CD4-positive, alpha-beta T cell treated with Interleukin-17A for 1 hour (primary cell): ENCODE results near the gene PRIMA1.

ENCODE experiments used
- DNase-seq: peaks from one replicate; pipeline ENCODE4 v3.0.0-alpha.2; 2020

Gene PRIMA1

DNA sequence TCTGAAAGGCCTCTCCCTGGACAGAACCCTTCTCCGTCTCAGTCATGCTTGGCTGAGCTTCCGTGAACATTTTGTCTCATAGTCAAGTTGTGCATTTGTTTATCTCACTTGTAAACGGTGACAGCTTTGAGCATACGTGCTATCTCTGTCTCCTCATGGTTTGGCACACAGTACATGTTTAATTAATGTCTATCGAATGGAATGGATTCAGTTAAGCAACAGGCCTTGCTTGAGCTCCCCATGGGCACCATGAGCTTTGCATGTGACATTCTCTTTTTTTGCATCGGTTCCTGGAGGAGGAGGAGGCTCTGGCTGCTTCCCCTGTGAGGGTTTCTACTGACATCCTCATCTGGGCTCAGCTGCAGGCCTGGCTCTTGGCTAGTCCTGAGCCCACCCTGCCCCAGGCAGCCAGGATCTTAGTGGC, 80.0 kb downstream of the PRIMA1 start:
- no peak for DNase-seq

DNA sequence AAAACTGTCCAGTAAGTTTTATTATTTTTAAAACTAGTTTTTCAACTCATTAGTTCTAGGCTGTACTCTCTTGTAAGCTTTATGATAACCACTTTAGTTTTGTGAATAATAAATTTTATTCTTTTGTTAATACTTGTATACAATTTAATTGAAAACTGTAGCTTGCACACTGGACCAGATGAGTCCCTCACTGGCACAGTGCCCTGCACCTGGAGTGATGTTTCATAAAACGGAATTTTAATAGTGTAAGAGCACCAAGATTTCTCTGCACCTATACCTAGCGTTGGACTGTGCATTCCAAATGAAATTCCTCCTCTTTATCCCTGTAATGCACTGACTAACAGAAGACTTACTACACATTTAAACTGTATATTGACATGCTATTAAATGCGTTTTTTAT, 80.8 kb downstream of the PRIMA1 start:
- DNase-seq: no peak

DNA sequence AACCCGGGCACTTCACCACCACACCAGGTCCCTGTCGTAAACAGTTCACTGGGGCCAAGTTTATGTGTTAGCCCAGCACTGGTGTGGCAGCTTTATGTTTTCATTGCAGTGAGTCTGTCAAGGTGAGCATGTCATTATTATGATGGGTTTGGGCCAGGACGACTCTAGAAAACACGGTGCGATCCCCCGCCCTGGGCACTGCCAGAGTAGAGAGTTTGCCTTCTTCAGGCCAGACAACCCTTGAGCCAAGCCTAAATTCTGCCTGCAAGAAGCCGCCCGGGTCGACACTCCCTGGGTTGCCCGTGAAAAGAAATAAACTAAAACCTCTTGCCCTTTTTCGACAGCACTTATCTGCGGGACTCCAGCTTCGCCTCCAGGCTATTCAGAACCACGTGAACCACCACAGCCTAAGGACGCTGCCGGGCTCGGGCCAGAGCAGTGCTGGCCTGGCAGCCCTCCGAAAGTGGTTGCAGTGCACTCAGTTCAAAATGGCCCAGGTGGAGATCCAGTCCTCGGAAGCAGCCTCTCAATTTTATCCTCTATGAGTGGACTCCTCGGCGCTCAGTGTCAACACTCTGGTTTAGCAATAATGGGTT, 81.8 kb downstream of the PRIMA1 start:
- DNase-seq: no peak

DNA sequence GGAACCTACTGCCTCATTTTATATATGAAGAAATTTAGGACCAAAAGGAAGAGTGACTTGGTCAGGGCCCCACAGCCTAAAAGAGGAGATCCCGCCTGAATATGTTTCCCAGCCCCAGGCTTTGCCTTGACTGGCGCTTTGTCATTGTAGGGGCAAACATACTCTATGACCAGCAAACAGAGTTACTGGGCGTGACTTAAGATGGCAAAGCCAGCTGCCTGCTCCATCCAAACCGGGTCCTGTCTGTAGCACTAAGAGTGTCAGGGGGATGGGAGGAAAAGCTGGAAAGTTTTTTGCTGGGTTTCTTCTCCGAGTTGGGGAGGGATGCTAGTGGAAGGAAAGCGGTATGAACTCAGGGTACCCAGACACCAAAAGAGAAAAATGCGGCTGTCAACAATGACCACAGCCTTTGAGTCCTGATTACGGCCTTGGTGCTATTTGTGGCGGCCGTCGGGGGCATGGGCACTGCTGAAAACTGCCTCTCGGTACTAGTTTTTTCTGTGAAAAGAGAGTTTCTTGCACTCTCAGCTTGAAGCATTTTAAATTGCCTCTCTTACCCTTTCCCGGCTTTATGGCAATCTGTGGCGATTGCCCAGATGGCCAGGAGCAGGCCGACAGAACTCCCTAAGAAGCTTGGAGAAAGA, 82.7 kb downstream of the PRIMA1 start:
- no peak for DNase-seq

DNA sequence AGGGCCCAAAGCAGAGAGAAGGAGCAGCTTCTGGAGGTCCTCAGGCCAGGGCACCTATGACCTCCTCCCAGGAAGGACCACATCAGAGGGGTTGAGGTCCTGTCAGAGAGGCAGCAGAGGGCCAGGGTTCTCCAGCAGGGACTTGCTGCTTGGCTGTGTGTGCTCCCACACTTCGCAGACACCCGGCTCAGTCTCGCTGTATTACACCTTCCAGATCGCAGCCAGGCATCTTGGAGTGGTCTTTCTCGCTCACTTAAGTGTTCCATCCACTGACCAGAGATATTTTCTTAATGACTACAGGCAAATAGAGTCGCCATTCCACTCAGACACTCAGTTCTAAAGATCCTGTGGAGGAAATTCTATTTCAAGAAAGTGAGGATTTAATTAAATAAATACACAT, 84.3 kb downstream of the PRIMA1 start:
- no peak for DNase-seq

DNA sequence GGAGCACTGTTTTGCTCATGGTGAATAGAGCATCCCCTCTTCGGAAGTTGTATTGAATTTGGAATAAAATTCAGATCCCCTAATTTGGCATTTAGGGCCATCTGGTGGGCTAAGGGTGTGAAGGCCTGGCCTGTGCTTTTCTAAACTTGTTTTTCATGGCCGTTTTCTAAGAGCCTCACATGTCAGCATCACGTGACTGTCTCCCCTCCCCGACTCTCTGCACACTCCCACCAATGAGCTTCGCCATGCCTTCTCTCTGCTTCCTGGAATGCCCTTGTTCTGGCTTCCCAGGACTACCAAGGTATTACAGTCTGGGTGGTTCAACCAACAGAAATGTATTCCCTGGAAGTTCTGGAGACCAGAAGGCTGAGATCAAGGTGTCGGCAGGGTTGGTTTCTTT, 85.3 kb downstream of the PRIMA1 start:
- no peak for DNase-seq

DNA sequence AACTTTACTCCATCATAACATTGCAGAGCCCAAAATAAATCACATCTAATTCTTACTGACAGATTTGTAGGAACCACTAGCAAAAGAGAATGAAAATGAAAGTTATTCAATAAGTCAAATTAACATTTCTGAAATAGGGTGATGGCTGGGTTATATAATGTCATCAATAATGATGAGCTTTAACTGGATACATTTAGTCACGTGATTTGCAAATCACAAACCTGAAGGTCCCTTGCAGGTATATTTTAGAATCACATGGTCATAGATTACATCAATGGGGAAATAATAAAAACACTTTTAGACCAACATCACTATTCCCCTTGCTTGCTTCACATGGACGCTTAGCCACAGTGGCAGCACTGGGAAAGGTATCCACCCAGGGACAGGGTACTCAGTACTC, 86.7 kb downstream of the PRIMA1 start:
- no peak for DNase-seq

DNA sequence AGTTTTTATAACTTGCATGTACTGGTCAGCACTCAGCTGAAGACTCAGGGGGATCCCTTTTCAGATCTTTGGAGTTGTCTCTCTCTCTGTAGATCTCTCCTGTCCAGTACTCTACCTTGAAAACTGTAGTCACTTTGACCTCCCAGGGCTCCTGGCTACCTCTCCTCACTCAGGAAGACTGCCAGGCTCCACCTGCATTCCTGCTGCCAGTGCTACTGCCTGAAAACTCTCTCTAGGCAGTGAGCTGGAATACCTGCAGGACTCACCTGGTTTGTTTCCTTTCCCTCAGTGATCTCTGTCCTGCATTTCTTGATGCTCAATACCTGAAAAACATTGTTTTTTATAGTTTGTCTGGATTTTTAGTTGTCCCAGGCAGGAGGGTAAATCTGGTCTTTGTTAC, 87.4 kb downstream of the PRIMA1 start:
- DNase-seq: no peak

DNA sequence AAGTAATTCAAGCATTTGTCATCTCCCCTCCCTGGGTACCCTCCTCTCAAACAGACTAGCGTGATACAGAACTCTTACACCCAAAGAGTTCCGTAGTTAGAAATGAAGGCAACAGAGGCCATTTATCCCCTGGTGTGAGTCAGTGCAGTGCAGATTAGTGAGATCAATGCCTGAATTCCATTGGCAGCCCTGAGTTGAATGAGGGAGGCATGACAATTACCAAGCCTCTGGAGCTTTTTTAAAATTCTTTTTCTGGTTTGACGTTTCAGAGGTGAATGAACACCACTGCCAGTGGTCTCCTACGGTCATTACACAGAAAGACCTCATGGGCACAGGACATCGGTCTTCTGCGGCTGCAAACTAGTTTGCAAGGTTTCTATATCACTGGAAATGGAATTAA, 94.4 kb downstream of the PRIMA1 start:
- DNase-seq: no peak

DNA sequence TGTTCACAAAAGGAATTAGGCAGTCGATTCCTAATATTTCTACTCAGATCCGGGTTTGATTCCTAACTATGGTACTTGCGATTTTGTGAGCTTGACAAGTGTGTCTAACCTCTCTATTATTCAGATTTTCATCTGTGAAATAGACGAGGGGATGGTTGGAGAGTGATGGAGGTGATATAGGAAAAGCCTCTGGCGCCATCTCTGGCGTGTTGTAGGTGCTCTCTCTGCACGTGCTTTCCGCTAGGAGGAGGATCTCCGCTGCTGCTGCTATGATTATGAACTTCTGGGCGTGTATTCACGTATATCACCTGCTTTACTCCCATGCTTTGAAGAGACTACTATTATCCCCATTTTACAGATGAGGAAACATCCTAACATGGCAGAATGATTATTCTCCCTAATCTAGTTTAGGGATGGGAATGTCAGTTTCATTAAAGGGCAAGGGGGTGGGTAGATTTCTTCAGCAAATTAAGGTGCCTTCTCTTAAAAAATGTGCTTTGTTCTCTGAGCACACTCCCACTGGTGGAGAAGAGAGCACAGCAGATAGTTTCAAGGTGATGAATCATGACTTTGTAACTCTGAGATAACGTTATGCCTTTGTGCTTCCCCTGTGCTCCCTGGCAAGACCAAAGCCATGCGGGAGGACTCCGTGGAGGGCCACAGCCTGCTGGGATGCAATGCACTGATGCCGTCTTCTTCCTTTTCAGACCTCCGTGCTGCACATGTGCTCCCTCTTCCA, 97.1 kb downstream of the PRIMA1 start:
- DNase-seq: no peak

DNA sequence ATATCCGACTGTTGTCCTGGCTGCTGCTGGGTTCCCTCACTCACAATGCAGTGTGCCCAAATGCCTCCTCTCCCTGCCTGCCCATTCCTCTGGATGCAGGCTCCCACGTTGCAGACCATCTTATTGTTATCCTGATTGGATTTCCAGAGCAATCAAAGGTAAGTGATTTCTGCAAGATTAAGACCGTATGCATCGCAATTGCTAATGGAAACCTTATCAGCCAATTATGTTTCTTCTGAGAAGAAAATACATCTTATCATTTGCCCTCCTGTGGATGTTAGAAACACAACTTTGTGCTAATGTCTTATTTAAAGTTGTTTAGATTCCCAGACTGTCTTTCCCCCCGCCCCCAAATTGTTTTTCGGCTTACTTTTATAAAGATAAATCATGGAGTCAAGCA, 98.1 kb downstream of the PRIMA1 start:
- no peak for DNase-seq

DNA sequence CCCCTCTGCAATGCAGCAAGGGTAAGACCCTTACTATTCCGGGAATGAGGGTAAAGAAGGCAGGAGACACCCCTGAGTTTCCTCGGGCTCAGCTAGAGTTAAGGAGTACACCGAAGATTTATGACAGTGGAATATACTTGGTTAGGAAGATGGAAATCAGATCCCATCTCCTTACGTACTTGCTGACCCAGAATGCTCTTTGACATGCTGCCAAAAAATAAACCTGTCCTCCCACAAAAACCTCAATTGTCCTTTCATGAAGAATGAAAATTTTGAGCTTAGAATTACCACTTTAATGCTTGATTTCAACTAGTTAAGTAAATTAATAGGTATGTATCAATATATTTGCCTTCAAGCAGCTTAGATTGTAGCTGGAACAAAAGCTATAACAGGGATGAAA, 99.5 kb downstream of the PRIMA1 start:
- DNase-seq: no peak

DNA sequence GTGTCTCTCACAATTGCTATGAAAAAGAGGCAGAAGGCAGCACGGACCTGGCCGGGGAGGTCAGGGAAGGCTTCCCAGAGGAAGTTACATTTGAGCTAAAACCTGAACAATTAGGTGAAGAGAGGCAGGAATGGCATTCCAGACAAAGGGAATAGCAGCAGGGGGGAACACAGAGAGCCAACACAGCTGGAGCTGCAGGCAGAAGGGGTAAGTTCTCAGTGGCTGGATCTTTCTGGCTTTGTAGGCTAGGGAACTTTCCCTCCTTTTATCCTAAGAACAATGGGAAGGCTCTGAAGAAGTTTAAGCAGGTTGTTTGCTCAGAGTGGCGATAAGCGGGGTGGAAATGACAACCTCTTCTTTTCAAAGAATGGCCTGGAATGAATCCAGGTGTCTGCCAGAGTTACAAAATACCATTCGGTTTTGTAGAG, 100.0 kb downstream of the PRIMA1 start:
- DNase-seq: no peak

DNA sequence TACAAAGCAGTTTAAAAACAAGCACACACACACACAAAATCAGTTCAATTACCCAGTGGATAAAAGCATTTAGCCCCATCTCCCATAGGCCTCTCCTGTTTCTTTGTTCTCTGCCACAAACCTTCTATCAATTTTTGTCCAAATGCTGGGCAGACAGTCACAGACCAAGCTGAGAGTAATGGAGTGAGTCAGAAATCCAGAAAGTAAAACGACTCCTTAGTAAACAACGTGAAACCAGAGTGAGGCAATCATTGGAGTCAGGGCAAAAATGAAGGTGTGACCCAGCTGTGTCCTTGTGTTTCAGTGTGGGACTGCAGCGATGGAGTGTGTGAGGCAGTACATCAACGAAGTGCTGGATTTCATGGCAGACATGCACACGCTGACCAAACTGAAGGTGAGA, 102.0 kb downstream of the PRIMA1 start:
- DNase-seq: no peak

DNA sequence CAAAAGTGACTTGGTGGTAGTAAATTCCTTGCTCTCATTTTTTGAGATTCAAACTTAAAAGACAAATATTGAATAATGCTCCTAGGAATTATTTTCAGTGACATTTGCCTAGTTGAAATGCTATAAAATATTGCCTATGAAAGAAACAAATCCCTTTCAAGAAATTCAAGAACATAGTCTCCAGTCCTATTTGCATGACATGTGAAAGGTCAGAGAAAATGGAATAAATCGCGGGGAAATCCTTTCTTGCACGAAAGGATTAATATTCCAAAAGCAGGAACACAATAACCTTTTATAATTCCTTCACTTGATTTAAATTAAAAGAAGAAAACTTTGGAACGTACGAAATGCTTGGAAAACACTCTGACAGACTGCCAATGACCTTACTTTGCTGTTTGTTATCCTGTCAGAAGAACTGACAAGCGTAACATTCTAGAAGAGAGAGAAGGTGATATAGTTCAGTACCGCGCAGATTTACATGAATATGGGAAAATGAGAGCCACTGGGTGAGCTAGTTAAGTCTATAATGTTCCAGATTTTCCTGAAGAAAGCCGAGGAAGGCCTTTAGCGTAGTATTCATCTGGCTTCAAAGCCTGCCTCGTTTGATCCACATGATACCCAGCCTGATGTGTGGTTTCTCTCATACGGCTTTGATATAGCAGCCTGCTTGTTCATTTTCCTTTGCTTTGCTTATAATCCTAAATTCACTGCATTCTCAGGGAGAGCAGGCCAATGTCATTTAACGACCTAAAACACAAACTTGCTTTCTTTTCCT, 103.0 kb downstream of the PRIMA1 start:
- DNase-seq: no peak

DNA sequence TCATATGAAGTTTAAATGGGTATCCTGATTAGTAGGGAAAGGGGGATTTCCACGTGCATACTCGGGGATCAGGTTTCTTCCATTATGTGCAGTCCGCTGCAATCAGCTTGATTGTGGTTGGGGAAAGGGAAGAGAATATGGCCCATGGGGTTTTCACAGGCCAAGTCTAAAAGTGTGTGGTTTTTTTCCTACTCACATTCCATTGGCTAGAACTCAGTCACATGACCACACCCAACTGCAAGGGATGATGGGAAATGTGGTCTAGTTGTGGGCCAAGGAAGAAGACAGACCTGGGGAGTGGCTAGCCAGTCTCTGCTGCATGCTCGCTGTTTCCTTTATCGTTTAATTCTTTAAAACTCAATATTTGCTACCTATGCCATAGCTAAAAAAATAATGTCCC, 105.1 kb downstream of the PRIMA1 start:
- DNase-seq: no peak

DNA sequence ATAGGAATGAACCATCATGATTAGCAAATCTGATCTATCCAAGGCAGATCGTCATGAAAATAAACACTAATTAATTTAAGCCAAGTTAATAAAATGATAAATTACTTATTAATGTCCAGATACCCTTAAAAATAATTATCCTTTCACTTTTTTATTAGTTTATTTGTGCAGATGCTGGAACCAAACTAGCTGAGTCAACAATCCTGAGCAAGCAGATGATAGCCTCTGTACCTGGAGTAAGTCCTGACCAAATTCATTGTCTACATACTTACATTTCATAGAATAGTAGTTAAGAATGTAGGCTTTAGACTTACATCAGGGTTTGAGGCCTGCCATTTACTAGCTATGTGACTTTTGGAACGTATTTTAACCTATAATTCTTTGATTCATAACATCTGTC, 105.8 kb downstream of the PRIMA1 start:
- no peak for DNase-seq

DNA sequence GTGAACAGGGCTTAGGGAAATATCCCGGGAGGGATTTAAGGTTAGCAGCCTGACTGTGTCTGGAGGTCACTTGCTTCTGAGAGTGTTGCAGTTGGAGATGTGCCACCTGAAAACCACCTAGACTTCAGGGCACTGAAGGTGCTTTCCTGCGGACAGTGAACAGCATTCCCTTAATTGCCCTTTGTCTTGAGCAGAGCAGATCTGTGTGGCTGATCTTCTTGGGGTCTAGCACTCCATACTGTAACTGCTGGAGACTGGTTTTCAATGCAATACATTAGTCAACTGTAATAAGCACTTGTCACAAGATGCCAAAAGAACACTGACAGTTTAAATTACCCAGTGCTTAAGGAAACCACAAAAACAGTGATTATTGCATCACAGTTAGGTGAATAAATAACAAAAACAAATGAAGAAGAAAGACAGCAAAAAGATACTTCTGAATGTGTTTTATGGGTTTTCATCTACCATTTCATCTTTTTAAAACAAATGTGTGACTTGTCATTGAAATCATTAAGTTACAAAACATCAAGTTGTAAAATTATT, 111.8 kb downstream of the PRIMA1 start:
- DNase-seq: no peak

DNA sequence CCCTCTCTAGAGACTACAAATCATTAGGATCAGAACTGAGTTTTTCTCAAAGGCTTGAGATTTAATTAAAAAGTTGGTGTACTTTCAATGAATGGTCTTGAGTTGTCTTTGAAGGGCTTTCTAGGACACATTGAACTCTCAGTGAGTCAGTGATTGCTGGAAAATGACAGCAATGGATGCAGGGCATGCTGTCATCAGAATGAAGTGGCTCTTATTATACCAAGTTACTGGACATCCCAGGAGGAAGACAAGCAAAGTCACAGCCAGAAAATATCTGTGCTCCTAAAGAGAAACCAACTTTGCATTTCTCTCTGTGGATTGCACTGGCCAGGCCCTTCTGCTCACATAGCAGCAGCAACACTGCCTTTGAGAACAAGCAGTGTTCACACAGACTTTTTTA, 112.6 kb downstream of the PRIMA1 start:
- no peak for DNase-seq

DNA sequence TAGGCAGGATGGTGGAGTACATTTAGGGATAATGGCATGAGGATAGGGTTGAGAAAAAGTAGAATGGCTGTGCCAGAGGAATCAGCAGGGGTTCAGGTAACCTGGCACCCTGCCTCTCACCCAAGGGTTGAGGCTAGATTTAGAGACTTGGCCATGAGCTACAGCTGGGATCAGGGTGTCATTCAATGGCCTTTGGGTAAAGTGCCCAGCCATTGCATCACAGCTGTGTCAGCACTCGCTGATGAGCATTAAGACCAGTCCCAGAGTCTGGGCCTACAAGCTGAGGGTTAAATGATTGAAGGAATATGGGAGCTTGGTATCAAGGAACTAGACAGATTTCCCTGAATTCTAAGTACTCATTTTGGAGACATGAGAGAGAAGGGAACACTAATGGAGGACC, 113.9 kb downstream of the PRIMA1 start:
- no peak for DNase-seq

DNA sequence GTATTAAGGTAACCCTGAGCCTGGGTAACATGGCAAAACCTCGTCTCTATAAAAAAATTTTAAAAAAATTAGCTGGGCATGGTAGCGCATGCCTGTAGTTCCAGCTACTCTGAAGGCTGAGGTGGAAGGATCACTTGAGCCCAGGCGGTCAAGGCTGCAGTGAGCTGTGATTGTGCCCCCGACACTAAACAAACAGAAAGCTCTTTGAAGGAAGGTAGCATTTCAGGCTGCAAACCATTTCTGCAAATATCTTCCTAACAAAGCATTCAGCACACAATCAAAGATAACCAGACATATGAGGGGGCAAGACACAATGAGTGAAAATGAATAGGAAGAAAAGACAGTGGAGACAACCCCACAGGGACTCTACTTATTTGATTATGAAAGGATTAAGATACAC, 118.7 kb downstream of the PRIMA1 start:
- no peak for DNase-seq
